HPDE6-E6E7 (cell line): ENCODE measurements around the gene FCHO1.
"Not testable (repeated sequence)": the region's sequence is repeated elsewhere in the genome, so short reads cannot be mapped to it uniquely, and the experiment has no call there.

Source experiments
- DNase-seq: peaks from one replicate; pipeline ENCODE4 v3.0.0; 2011; ENCODE audit warnings: missing footprints; ENCODE audit errors: extremely low spot score

Gene FCHO1

DNA sequence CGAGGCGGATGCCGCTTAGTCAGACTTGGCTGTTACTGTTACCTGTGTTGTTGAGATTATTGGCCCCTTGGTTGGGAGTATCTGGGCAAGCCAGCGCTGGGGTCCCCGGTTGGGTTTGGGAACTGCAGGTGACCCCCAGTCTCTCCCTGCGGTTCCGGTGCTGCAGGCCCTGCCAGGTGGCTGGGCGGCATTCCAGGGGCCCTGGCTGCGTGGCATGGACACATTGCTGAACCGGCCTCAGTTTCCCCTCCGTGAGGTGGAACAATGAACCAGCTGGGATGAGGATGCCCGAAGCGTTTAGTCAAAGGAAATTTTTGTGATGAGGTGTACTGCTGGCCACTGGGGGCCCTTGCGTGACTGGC is 44.2 kb downstream of the FCHO1 start:
- no peak for DNase-seq

DNA sequence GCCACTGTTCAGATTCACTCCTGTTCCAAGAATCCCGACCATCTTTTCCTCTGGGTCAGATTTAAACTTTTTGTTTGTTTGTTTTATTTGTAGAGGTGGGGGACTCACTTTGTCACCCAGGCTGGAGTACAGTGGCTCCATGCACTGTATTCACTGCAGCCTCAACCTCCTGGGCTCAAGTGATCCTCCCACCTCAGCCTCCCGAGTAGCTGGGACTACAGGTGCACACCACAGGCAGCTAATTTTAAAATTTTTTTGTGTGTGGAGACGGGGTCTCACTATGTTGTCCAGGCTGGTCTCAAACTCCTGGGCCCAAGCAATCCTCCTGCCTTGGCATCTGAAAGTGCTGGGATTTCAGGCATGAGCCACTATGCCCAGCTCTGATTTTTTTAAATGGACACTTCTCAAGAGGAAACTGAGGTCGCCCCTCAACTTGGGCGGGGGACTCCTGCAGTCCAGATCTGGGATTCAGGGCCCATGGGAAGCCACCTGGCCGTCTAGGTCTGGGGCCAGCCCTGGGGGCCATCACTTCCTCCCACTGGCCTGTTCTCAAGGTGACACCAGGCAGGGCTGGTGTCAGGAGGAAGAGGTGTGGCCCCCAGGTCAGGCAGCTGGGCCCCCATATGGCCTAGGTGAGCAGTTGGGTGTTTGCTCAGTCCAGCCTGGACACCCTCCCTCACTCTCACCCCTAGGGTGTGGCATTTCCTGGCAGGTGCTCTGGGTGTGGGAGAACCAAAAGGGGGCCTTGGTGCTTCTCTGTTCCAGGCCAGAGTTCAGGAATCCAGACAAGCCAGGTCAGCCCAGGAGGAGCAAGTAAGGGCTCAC is 44.9 kb downstream of the FCHO1 start:
- no peak for DNase-seq

DNA sequence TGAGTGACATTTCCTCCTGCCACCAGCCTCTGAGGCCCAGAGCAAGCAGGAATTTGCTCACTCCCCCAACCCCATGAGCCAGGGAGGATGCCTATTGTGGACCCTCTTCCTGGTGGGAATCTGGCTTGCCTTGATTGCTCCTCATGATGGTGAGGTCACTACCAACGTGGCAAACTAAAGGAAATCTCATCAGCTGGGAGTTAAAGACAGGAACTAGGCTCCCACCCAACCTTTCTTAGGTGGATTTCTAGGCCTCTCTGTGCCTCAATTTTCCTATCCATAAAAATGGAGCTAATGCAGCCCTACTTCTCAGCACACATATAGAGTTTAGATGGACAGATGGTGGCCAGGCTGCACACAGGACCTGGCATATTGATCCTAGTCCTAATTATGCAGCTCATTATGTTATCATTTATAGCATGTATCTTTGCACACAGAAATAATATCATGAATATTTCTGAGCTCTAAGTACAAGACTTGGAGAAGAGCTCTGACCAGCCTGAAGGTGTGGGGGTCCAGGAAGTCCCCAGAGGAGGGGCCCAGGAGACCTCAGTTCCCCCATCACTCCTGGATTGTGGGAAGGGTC is 45.7 kb downstream of the FCHO1 start:
- no peak for DNase-seq

DNA sequence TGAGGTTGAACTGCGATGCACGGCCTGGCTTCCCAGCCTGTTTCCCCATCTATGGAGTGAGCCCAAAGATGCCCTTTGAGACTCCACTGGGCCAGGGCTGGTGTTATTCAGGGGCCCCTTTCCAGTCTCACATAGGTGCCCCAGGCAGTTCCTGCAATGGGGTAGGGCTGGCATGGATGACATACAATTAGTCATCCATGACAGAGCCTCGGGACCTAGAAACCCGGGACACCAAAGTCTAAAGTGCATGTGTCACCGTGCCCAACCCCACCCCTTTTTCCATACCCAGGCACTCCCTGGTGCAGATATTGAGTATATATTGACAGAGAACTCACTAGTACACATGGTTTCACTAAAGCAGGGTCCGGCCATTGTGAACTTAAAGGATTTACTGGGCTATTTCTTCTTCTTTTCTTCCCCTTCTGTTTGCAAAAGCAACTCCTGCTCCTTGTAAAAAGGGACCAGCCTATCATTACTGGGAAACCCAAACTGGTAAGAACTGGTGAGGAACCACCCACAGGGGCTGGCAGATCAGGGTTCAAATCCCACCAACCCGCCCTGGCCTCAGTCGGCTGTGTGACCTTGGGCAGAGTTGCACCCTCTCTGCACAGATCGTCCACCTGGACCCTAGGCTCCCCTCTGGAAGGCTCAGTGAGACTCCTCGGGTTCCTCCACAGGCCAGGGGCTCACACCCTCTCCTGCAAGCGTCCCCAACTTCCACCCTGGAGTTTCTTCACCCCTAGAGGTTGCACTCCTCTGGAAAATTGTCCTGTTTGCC is 46.3 kb downstream of the FCHO1 start:
- peak; percentile 97 for DNase-seq

DNA sequence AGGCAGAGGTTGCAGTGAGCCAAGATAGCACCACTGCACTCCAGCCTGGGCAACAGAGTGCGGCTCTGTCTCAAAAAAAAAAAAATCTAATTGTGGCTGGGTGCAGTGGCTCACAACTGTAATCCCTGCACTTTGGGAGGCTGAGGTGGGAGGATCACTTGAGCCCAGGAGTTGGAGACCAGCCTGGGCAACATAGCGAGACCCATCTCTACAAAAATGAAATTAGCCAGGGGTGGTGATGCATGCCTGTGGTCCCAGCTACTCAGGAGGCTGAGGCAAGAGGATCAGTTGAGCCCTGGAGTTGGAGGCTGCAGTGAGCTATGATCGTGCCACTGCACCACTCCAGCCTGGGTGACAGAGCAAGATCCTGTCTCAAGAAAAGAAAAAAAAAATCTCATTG is 47.3 kb downstream of the FCHO1 start:
- DNase-seq = not testable (repeated sequence)

DNA sequence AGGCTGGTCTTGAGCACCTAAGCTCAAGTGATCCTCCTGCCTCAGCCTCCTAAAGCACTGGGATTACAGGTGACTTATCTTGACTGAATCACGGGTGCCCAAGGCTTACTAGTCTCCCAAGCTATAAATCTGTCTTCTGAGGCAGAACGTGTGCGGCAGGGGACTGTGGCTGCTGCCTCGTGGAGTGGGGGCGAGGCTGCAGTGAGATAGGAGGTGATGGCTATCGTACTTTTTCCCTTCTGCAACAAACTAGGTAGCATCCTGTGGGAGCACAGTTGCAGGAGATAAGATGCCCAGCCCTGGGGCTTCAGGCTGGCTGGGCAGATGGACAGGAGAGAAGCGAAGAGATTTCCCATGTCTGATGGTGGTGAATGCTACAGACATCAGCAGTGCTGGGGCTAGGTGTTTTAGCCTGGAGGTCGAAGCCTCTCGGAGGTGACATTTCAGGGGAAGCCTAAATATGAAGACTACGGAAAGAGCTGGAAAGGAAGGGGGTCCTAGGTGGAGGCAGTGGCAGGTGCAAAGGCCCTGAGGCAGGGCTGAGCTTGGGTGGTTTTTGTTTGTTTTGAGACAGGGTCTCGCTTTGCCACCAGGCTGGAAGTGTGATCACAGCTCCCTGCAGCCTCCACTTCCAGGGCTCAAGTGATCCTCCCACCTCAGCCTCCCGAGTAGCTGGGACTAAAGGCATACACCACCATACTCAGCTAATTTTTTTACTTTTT is 51.0 kb downstream of the FCHO1 start:
- no peak for DNase-seq

DNA sequence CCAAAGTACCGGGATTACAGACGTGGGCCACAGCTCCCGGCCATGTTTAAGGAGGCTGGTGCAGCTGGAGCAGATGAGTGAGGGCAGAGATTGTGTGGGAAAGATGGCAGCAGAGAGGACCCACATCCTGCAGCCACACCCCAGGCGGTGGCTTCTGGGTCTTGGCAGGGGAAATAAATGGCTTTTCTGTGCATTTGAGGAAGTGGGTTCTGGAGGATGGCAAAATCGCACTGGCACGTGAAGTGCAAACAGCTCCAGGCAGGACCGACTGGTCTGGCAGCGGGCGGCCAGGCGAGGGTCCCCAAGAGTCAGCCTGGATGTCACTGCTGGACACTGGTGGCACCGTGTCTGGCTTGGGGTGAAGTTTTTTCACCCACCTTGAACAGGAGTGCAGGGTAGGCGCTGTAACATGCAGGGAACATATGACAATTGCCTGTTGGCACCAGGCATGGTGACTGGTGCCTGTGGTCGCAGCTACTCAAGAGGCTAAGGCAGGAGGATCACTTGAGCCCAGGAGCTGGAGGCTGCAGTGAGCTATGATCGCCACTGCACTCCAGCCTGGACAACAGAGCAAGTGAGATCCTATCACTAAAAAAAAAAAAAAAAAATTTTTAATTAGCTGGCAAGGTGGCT is 52.1 kb downstream of the FCHO1 start:
- no peak for DNase-seq

DNA sequence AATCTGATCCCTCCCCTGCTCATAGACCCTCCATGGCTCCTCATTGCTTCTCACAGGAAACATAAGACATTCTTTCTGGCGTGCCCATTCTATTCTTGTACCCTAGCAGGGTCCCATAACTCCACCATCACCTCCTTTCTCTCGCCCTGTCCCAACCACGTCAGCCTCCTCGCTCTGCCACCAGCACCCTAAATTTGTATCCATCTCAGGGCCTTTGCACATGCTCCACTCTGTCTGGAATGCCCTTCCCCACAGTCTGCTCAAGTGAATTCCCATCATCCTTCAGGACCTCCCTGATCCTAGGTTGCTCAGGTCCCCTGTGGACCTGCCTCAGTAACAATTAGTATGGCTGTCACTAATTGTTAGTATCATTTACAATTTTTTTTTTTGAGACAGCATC is 54.1 kb downstream of the FCHO1 start:
- DNase-seq = no peak

DNA sequence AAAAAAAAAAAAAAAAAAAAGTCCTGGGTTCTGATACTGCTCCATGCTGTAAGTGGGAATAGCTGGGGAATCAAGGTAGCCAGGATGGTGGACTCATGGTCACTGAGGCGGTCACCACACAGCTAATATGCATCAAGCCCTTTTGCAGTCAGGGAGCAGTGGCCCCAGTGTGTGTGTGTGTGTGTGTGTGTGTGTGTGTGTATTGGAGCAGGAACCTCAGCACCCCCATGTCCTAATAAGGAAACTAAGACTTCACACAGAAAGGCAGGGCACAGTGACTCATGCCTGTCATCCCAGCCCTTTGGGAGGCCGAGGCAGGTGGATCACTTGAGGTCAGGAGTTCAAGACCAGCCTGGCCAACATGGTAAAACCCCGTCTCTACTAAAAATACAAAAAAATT is 55.7 kb downstream of the FCHO1 start:
- DNase-seq = no peak

DNA sequence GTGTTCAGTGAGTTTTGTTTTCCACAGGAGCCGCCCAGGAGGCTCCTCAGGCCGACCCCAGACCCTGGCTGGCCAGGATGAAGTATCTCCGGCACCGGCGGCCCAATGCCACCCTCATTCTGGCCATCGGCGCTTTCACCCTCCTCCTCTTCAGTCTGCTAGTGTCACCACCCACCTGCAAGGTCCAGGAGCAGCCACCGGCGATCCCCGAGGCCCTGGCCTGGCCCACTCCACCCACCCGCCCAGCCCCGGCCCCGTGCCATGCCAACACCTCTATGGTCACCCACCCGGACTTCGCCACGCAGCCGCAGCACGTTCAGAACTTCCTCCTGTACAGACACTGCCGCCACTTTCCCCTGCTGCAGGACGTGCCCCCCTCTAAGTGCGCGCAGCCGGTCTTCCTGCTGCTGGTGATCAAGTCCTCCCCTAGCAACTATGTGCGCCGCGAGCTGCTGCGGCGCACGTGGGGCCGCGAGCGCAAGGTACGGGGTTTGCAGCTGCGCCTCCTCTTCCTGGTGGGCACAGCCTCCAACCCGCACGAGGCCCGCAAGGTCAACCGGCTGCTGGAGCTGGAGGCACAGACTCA is 56.5 kb downstream of the FCHO1 start:
- DNase-seq = no peak

DNA sequence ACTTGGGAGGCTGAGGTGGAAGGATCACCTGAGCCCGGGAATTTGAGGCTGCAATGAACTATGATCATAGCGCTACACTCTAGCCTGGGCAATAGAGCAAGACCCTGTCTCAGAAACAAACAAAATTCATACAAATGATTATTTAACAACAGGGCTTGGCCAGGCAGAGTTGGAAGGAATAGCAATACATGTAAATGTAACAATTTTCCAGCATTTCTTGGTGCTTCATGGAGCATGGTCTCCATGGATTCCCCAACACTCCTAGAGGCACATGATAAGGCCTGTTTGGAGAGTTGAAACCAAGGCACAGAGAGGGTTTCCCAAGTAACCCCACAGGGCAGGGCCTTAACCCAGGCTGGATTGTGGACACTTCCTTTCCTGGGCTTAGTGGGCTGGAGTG is 59.8 kb downstream of the FCHO1 start:
- DNase-seq = no peak

DNA sequence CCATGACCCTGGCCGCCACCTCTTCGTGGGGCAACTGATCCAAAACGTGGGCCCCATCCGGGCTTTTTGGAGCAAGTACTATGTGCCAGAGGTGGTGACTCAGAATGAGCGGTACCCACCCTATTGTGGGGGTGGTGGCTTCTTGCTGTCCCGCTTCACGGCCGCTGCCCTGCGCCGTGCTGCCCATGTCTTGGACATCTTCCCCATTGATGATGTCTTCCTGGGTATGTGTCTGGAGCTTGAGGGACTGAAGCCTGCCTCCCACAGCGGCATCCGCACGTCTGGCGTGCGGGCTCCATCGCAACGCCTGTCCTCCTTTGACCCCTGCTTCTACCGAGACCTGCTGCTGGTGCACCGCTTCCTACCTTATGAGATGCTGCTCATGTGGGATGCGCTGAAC is 60.4 kb downstream of the FCHO1 start:
- DNase-seq = no peak

DNA sequence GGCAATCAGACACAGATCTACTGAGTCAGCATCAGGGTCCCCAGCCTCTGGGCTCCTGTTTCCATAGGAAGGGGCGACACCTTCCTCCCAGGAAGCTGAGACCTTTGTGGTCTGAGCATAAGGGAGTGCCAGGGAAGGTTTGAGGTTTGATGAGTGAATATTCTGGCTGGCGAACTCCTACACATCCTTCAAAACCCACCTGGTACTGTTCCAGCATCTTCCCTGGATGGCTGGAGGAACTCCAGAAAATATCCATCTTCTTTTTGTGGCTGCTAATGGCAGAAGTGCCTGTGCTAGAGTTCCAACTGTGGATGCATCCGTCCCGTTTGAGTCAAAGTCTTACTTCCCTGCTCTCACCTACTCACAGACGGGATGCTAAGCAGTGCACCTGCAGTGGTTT is 60.8 kb downstream of the FCHO1 start:
- DNase-seq = no peak

DNA sequence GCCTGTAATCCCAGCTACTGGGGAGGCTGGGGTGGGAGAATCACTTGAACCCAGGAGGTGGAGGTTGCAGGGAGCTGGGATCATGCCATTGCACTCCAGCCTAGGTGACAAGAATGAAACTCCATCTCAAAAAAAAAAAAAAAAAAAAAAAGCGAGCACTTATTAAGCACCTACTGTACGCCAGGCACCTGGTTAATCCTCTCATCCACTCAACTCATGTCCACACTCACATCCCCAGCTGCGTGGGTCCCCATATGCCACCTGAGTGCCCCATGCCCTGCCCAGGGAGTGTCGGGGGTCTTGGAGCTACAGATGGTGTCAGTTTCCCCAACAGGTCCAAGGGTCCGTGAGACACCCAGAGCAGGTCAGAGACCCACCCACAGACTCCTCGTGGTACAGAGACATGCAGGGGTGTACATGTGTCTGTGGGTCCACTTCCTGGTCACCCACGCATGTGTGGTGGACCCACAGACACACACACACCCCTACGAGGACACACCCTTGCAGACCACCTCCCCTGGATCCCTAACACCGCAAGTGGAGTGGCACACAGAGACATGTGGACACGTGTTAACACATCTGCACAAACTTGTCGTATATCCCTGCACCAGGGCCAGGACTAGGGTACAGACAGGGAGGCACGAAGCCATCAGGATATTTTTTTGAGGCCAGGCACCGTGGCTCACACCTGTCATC is 66.5 kb downstream of the FCHO1 start:
- no peak for DNase-seq

DNA sequence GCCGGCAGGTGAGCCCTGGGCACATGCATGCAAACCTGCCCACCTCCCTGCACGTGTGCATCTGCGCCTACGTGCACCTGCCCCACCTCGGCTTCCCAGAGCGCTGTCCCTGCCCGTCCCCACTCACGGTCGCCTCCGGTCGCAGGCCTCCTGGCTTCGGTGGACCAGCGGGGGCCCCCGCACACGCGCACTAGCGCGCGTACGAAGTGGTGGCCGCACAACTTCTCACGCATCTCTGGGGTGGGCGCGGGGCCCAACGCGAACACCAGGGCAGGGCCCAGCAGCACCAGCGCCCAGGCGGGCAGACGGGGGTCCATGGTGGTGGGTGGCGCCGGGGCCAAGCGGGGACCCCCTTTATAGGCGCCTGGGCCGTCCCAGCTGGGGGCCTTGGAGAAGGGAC is 69.9 kb downstream of the FCHO1 start, which contains the start of gene INSL3:
TSS of gene INSL3 (minus strand) at position 330 of the 400 bp plus-strand sequence. CDS start at position 317, 13 bp downstream.
- no peak for DNase-seq

DNA sequence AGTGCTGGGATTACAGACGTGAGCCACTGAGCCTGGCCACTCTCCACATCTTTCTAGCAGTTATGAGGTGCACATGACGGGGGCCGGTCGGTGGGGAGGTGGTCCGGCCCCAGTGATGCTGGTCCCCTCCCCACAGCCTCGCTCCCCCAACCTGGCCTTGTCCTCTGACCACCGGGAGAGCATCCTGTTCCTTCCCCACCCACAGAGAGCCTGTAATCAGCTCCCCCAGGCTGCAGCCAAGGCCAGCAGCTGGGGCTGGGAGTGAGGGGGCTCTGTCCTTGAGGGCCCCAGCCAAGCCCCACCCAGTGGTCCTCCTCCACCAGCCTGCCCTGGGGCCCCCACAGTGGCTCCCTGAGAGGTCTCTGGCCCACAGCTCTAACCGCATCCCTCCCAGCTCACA is 73.1 kb downstream of the FCHO1 start:
- no peak for DNase-seq

DNA sequence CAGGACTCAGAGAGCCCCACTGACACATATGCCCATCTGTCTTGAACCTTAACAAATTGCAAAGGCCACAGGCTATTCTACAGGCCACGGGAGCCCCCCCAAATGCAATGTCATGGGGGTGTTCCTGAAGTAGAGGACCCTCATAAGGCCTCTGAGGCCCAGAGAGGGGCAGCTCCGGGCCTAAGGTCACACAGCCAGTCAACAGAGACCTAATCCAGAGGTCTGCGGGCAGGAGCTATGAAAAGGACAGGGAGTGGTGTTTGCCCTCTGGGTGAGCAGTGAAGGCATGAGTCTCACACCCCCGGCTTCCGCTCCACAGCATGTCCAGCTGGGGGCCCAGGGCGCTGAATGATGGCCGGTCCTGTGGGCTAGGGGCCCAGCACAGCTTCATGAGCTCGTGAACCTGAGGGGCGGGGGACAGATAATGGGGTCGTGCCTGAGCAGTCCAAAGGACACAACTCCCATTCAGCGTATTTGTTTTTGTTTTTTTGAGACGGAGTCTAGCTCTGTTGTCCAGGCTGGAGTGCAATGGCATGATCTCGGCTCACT is 75.3 kb downstream of the FCHO1 start:
- DNase-seq = no peak

DNA sequence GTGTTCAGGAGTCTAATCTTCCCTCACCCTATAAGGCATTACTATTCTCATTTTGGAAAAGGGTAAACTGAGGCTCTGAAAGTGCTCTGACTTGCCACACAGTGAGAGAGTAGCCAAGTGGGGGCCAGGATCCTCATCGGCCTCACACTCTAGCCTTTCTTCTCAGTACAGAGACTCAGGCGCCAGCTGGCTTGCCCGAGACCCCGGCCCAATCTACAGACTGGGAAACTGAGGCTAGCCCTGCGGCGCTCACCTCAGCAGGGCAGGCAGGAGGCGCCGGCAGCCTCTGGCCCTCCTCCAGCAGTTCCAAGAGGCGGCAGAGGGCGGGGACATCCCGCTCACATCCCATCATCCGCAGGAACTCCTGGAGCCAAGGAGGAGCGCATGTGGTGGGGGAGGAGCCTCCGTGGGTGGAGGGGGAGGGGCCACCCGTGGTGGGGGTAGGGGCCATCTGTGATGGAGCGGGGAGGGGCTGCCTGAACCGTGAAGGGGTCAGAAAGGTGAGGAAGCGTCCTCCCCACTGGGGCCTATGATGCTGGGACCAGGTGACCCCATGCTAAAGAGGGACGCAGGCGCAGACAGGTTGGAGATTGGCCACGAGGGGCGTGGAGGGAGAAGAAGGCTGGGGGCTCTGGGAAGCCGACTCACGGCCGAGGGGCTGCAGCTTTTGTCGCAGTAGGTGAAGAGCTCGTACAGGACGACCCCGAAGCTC is 78.7 kb downstream of the FCHO1 start:
- DNase-seq = peak; percentile 83

DNA sequence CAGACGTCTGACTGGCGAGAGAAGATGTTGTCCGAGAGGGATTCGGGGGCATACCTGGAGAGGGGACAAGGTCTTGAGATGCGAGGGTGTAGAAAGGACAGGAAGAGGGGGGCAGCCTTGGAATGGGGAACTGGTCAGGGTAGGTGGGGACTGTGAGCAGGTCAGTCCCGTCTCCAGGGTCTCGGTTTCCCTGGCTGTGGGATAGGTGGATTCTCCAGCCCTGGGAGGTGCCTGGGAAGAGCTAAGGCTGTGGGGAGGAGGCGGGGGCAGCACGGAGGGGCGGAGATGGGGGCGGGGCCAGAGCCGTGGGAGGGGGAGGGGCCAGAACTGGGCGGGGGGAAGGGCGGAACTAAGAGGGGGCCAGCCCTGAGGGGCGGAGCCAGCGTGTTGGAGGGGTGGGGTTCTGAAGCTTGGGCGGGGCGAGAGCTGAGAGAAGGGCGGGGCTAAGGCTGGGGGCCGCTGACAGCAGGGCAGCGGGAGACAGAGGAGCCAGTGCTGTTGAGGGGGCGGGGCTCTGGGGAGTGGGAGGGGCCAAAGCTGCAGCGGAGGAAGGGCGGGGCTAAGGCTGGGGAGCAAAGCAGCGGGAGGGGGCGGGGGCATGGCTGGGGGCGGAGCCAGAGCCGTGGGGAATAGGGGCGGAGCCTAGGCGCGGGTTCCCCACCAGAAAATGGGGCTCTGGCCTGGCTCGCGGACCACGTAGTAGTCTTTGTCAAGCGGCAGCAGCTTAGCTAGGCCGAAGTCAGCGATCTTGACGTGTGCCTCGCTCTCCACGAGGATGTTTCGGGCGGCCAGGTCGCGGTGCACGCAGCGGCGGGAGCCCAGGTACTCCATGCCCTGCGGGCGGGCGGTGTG is 79.5 kb downstream of the FCHO1 start:
- DNase-seq = peak; percentile 97
